Trophoblast cell (in vitro differentiated cells and primary cell): ENCODE data around the gene MYH9.

Experiments used
- DNase-seq, 2 donors: peaks; one replicate each; pipeline ENCODE4 v3.0.0-alpha.2; 2016
- H2AFZ ChIP-seq: 2 replicates; pipeline ENCODE4 v1.6.1; 2013; ENCODE audit warnings: low read length, moderate library complexity, mild to moderate bottlenecking; ENCODE audit not compliant: insufficient read depth, poor library complexity
- H2AK5ac ChIP-seq: 2 replicates; pipeline ENCODE4 v1.6.1; 2013; ENCODE audit warnings: mild to moderate bottlenecking, low read length
- H2BK120ac ChIP-seq: 2 replicates; pipeline ENCODE4 v1.6.1; 2013; ENCODE audit warnings: low read length, mild to moderate bottlenecking, moderate library complexity; ENCODE audit not compliant: insufficient read depth, poor library complexity
- H2BK12ac ChIP-seq: 2 replicates; pipeline ENCODE4 v1.6.1; 2013; ENCODE audit warnings: mild to moderate bottlenecking, low read length, moderate library complexity
- H2BK5ac ChIP-seq: 2 replicates; pipeline ENCODE4 v1.6.1; 2013; ENCODE audit warnings: low read length, low read depth, moderate library complexity, mild to moderate bottlenecking; ENCODE audit not compliant: poor library complexity
- H3K14ac ChIP-seq: 2 replicates; pipeline ENCODE4 v1.6.1; 2013; ENCODE audit warnings: mild to moderate bottlenecking, low read length
- H3K18ac ChIP-seq: 2 replicates; pipeline ENCODE4 v1.6.1; 2013; ENCODE audit warnings: mild to moderate bottlenecking, low read length
- H3K23ac ChIP-seq: 2 replicates; pipeline ENCODE4 v1.6.1; 2013; ENCODE audit warnings: low read length
- H3K27ac ChIP-seq: 2 replicates; pipeline ENCODE4 v1.5.1; 2013; ENCODE audit warnings: low read depth, mild to moderate bottlenecking, inconsistent platforms, low read length, moderate library complexity
- H3K27me3 ChIP-seq: 2 replicates; pipeline ENCODE4 v1.6.1; 2013; ENCODE audit warnings: inconsistent platforms, mild to moderate bottlenecking, low read length, moderate library complexity; ENCODE audit not compliant: insufficient read depth
- H3K36me3 ChIP-seq, 2 experiments: 1 replicate in 1 of 2; 2 replicates in 1 of 2; pipeline ENCODE4 v1.6.1; 2013; ENCODE audit warnings: low read length in 2 of 2, mild to moderate bottlenecking in 2 of 2, moderate library complexity in 1 of 2; ENCODE audit not compliant: insufficient read depth in 2 of 2, control insufficient read depth in 1 of 2
- H3K4ac ChIP-seq: 2 replicates; pipeline ENCODE4 v1.6.1; 2013; ENCODE audit warnings: low read depth, mild to moderate bottlenecking, low read length, moderate library complexity
- H3K4me1 ChIP-seq, 2 experiments: 1 replicate in 1 of 2; 2 replicates in 1 of 2; pipeline ENCODE4 v1.6.1; 2013; ENCODE audit warnings: low read length in 2 of 2, mild to moderate bottlenecking in 2 of 2, moderate library complexity in 1 of 2; ENCODE audit not compliant: insufficient read depth in 2 of 2, control insufficient read depth in 1 of 2
- H3K4me2 ChIP-seq: 2 replicates; pipeline ENCODE4 v1.6.1; 2013; ENCODE audit warnings: inconsistent platforms, mild to moderate bottlenecking, low read length, moderate library complexity
- H3K4me3 ChIP-seq: 2 replicates; pipeline ENCODE4 v1.5.1; 2013; ENCODE audit warnings: mild to moderate bottlenecking, low read depth, low read length, inconsistent platforms
- H3K79me1 ChIP-seq: one replicate; pipeline ENCODE4 v1.6.1; 2013; ENCODE audit warnings: low read length
- H3K79me2 ChIP-seq: 2 replicates; pipeline ENCODE4 v1.6.1; 2013; ENCODE audit warnings: low read length, mild to moderate bottlenecking; ENCODE audit not compliant: control insufficient read depth, insufficient read depth, poor library complexity
- H3K9ac ChIP-seq: 2 replicates; pipeline ENCODE4 v1.6.1; 2013; ENCODE audit warnings: mild to moderate bottlenecking, low read length
- H3K9me3 ChIP-seq: 2 replicates; pipeline ENCODE4 v1.6.1; 2013; ENCODE audit warnings: low read depth, mild to moderate bottlenecking, control low read depth, inconsistent platforms, low read length; ENCODE audit not compliant: insufficient read depth
- H4K12ac ChIP-seq: 2 replicates; pipeline ENCODE4 v1.6.1; 2013; ENCODE audit warnings: low read depth, mild to moderate bottlenecking, low read length, moderate library complexity
- H4K8ac ChIP-seq: 2 replicates; pipeline ENCODE4 v1.6.1; 2013; ENCODE audit warnings: low read depth, mild to moderate bottlenecking, low read length, moderate library complexity
- H4K91ac ChIP-seq: one replicate; pipeline ENCODE4 v1.6.1; 2013; ENCODE audit warnings: low read depth, mild to moderate bottlenecking, low read length, moderate library complexity
- WGBS: extraction: QIAGEN DNeasy Blood & Tissue Kit; methylation state at CpG from one replicate; pipeline ENCODE4 v1.1.7; 2013; ENCODE audit warnings: missing lambda C conversion rate; ENCODE audit not compliant: insufficient read length, insufficient coverage; ENCODE audit errors: extremely low coverage; 5-methylcytosine and 5-hydroxymethylcytosine counted together

MYH9 gene

GRCh38 chr22:36320553-36320952, 67.2 kb downstream of the MYH9 start:
- Histone ChIP-seq H2AFZ (no peak overlapping the region), H3K79me1 (peaks cover 6% of the 10 kb centered on the region), H3K27ac (no peak overlapping the region), H4K12ac (no peak overlapping the region), H3K14ac (no peak overlapping the region), H3K79me2 (peaks cover 4% of the 10 kb centered on the region), H2BK5ac (no peak overlapping the region), H3K4me3 (no peak overlapping the region), H4K91ac (no peak overlapping the region), H2BK120ac (no peak overlapping the region), H3K4me2 (no peak overlapping the region), H3K4ac (no peak overlapping the region), H3K23ac (no peak overlapping the region), H2AK5ac (no peak overlapping the region), H3K27me3 (no peaks in the 10 kb centered on the region), H3K18ac (no peak overlapping the region), H3K9ac (no peak overlapping the region), H3K9me3 (peaks cover 5% of the 10 kb centered on the region), H3K4me1 (peaks cover 0 to 3% of the 10 kb centered on the region in 2 experiments), H2BK12ac (no peak overlapping the region), H3K36me3 (peaks cover 86 to 89% of the 10 kb centered on the region in 2 experiments), H4K8ac (no peak overlapping the region)
- DNase-seq, result no peak
- no CpG with 5 or more reads among the region's 9 CpGs for WGBS

DNA sequence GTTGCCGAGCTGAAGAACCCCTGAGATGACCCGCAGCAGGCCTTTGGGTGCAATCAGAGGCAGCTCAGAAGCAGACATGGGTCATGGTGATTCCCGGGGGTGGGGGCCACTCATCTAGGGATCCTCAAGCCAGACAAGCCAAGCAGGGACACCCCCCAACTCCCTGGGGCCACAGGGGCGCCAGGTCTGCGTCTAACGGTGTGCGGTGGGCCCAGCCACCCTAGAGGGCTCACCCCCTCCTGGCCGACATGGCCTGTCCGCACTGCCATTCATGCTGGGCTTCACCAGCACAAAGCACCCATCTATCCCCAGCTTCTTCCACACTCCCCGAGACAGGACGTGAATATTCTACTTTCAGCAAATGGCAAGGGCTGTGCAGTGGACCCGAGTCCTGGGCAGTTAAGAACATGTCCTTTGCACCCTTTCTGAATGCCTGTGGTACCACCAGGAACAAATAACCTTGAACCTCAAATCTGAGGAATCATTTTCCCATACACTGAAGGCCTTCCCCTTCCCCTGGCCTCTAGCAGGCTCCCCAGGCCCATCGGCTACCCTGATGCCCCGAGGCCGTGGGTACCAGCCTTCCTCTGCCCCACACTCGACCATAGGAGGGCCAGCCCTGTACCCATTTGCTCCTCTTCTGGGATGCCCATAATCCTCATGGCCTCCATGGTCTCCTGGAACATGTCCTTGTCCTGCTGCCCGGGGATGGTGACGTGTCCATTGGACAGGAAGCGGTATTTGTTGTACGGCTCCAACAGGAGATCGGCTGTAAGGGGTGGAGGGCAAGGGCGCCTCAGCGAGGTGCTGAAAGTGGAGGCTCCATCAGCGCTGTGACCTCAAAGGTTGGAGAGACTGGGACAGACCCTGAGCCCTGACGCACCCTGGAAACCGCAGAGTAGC, 67.9 kb downstream of the MYH9 start:
- no CpG with 5 or more reads among the region's 26 CpGs for WGBS
- Histone ChIP-seq H3K4me2 (no peak overlapping the region), H3K36me3 (peaks cover 85 to 91% of the 10 kb centered on the region in 2 experiments)

GRCh38 chr22:36318442-36318841, 69.3 kb downstream of the MYH9 start:
- WGBS, result no CpG with 5 or more reads among the region's 12 CpGs
- no peak for DNase-seq
- peaks cover 5% of the 10 kb centered on the region for H3K9me3 ChIP-seq
- H3K18ac ChIP-seq, result no peak overlapping the region
- H3K27me3 ChIP-seq, result no peaks in the 10 kb centered on the region
- H3K4me2 ChIP-seq, result no peak overlapping the region
- H3K4me1 ChIP-seq, result no peaks in the 10 kb centered on the region
- no peak overlapping the region for H2BK5ac ChIP-seq
- H3K36me3 ChIP-seq, result peaks cover 86 to 89% of the 10 kb centered on the region in 2 experiments
- H3K27ac ChIP-seq, result no peak overlapping the region
- H2AK5ac ChIP-seq, result no peak overlapping the region
- H4K8ac ChIP-seq, result no peak overlapping the region
- H4K12ac ChIP-seq, result no peak overlapping the region
- no peak overlapping the region for H2BK12ac ChIP-seq
- H3K4ac ChIP-seq, result no peak overlapping the region
- no peaks in the 10 kb centered on the region for H3K79me1 ChIP-seq
- peaks cover under 1% of the 10 kb centered on the region for H3K79me2 ChIP-seq
- H2AFZ ChIP-seq, result no peak overlapping the region
- H3K4me3 ChIP-seq, result no peak overlapping the region
- no peak overlapping the region for H4K91ac ChIP-seq
- no peak overlapping the region for H2BK120ac ChIP-seq
- no peak overlapping the region for H3K23ac ChIP-seq
- no peak overlapping the region for H3K9ac ChIP-seq
- no peak overlapping the region for H3K14ac ChIP-seq

More for the DNA sequence above, 67.9 kb downstream of the MYH9 start:
- DNase-seq, result no peak
- Histone ChIP-seq H3K27ac (no peak overlapping the region), H2BK5ac (no peak overlapping the region), H4K8ac (no peak overlapping the region), H4K12ac (no peak overlapping the region), H3K27me3 (no peaks in the 10 kb centered on the region), H2BK12ac (no peak overlapping the region), H3K9me3 (peaks cover 5% of the 10 kb centered on the region), H3K4me1 (peaks cover 0 to 3% of the 10 kb centered on the region in 2 experiments), H2AFZ (no peak overlapping the region), H3K23ac (no peak overlapping the region), H3K4ac (no peak overlapping the region), H2AK5ac (no peak overlapping the region), H4K91ac (no peak overlapping the region), H3K9ac (no peak overlapping the region), H3K14ac (no peak overlapping the region), H2BK120ac (no peak overlapping the region), H3K79me1 (peaks cover 6% of the 10 kb centered on the region), H3K79me2 (peaks cover 4% of the 10 kb centered on the region), H3K4me3 (no peak overlapping the region), H3K18ac (no peak overlapping the region)

GRCh38 chr22:36317658-36318271, 70.0 kb downstream of the MYH9 start:
- Histone ChIP-seq H3K14ac (no peak overlapping the region), H3K23ac (no peak overlapping the region), H2AK5ac (no peak overlapping the region), H3K79me1 (no peaks in the 10 kb centered on the region), H4K91ac (no peak overlapping the region), H3K79me2 (no peaks in the 10 kb centered on the region), H4K12ac (no peak overlapping the region), H3K4ac (no peak overlapping the region), H3K4me1 (no peaks in the 10 kb centered on the region), H3K4me3 (no peak overlapping the region), H3K27me3 (no peaks in the 10 kb centered on the region), H3K9me3 (peaks cover 3% of the 10 kb centered on the region), H2BK5ac (no peak overlapping the region), H3K4me2 (no peak overlapping the region), H3K9ac (no peak overlapping the region), H4K8ac (no peak overlapping the region), H3K18ac (no peak overlapping the region), H2AFZ (no peak overlapping the region), H2BK12ac (no peak overlapping the region), H3K27ac (no peak overlapping the region), H3K36me3 (peaks cover 80 to 88% of the 10 kb centered on the region in 2 experiments), H2BK120ac (no peak overlapping the region)
- no CpG with 5 or more reads among the region's 20 CpGs for WGBS
- no peak for DNase-seq
